ENCODE data around the gene SLC35C1.

Gene SLC35C1

DNA sequence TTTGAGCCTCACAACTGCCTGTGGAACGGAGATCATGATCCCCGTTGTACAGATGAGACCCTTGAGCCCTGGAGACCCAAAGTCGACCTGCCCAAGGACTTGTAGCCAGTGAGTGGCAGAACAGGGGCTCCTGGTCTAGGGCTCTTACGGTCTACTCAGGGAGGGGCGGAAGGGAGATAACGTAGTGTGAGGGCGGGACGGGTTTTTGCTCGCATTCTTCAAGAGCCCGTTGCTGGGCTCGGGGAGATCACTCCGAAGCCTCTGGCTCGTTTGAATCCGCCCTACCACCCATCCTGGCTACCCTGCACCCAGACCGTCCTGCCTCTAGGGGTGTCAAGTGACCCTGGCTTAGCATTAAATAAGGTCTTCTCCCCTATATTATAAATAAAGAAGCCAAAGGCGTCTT, 43.0 kb downstream of the SLC35C1 start:
- Histone ChIP-seq H3K4me1 (ENCODE audit: insufficient read depth, low read length, poor library complexity, severe bottlenecking) (peaks cover 54% of the 10 kb centered on the region), H2AFZ (ENCODE audit: low read length) (peak overlapping the region; percentile 80; the same call in 1 of the 2 replicates), H3K9ac (ENCODE audit: low read depth, low read length, poor library complexity, severe bottlenecking) (peak overlapping the region; percentile 80), H3K9me3 (ENCODE audit: insufficient read depth, low read depth, low read length) (no peaks in the 10 kb centered on the region), H3K4me2 (ENCODE audit: low read depth, low read length, poor library complexity, severe bottlenecking) (peak overlapping the region; percentile 89), H3K9me2 (replicated peaks; ENCODE audit: low read depth, low read length) (no peaks in the 10 kb centered on the region), H3F3A (ENCODE audit: low read depth) (0 out of 2 replicates have a peak, but pooled peaks cover 2% of the 10 kb centered on the region), H3K4me3 (ENCODE audit: low read length, poor library complexity, severe bottlenecking) (peak overlapping the region; percentile 88), H3K27me3 (ENCODE audit: insufficient read depth, low read length, poor library complexity, severe bottlenecking) (no peaks in the 10 kb centered on the region), H3K79me2 (ENCODE audit: insufficient read depth, low read length) (peaks cover 48% of the 10 kb centered on the region), H4K20me1 (ENCODE audit: insufficient read depth, low read length, poor library complexity, severe bottlenecking) (peaks cover 28% of the 10 kb centered on the region), H3K36me3 (ENCODE audit: insufficient read depth, low read length) (no peaks in the 10 kb centered on the region)
- TF ChIP-seq, protein P1, sequence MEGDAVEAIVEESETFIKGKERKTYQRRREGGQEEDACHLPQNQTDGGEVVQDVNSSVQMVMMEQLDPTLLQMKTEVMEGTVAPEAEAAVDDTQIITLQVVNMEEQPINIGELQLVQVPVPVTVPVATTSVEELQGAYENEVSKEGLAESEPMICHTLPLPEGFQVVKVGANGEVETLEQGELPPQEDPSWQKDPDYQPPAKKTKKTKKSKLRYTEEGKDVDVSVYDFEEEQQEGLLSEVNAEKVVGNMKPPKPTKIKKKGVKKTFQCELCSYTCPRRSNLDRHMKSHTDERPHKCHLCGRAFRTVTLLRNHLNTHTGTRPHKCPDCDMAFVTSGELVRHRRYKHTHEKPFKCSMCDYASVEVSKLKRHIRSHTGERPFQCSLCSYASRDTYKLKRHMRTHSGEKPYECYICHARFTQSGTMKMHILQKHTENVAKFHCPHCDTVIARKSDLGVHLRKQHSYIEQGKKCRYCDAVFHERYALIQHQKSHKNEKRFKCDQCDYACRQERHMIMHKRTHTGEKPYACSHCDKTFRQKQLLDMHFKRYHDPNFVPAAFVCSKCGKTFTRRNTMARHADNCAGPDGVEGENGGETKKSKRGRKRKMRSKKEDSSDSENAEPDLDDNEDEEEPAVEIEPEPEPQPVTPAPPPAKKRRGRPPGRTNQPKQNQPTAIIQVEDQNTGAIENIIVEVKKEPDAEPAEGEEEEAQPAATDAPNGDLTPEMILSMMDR (conservative IDR thresholded peaks at IDR 0.05; ENCODE audit: low read length): peak; percentile 27
- TF ChIP-seq EZH2phosphoT487 (IDR thresholded peaks at IDR 0.05; ENCODE audit: borderline replicate concordance): no peak

DNA sequence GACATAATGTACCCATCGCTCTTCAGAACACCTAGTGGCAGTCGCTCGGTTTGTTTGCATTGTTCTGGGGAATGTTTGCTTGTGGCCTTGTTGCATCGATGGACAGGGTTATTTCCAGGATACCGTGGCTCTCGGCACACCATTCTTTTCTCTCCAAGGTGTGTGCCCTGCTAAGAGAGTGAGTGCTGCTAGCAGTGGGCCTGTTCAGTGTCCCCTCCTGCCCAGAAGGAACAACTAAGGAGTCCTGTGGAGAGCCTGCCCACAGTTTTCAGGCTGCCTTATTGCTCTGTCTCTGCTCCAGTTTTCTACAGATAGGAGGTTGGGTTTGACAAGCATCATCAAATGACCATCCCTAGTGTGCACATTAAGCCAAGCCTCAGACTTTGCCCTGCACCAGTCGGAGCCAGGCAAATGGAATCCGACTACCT, 43.7 kb downstream of the SLC35C1 start:
- peak overlapping the region; percentile 89 for H3K4me2 ChIP-seq (ENCODE audit: low read depth, low read length, poor library complexity, severe bottlenecking)
- no peaks in the 10 kb centered on the region for H3K9me3 ChIP-seq (ENCODE audit: insufficient read depth, low read depth, low read length)
- H3F3A ChIP-seq (ENCODE audit: low read depth): 0 out of 2 replicates have a peak, but pooled peaks cover 2% of the 10 kb centered on the region
- peak overlapping the region; percentile 88 for H3K4me3 ChIP-seq (ENCODE audit: low read length, poor library complexity, severe bottlenecking)
- H4K20me1 ChIP-seq (ENCODE audit: insufficient read depth, low read length, poor library complexity, severe bottlenecking): peaks cover 29% of the 10 kb centered on the region
- H3K27me3 ChIP-seq (ENCODE audit: insufficient read depth, low read length, poor library complexity, severe bottlenecking): no peaks in the 10 kb centered on the region
- no peaks in the 10 kb centered on the region for H3K9me2 ChIP-seq (replicated peaks; ENCODE audit: low read depth, low read length)
- H3K36me3 ChIP-seq (ENCODE audit: insufficient read depth, low read length): no peaks in the 10 kb centered on the region
- peak overlapping the region; percentile 80 for H3K9ac ChIP-seq (ENCODE audit: low read depth, low read length, poor library complexity, severe bottlenecking)
- peaks cover 54% of the 10 kb centered on the region for H3K79me2 ChIP-seq (ENCODE audit: insufficient read depth, low read length)
- peaks cover 48% of the 10 kb centered on the region for H3K4me1 ChIP-seq (ENCODE audit: insufficient read depth, low read length, poor library complexity, severe bottlenecking)
- TF ChIP-seq EZH2phosphoT487 (IDR thresholded peaks at IDR 0.05; ENCODE audit: borderline replicate concordance): no peak
- TF ChIP-seq, protein P1 (conservative IDR thresholded peaks at IDR 0.05; ENCODE audit: low read length): no peak
- no peak overlapping the region for H2AFZ ChIP-seq (ENCODE audit: low read length)

DNA sequence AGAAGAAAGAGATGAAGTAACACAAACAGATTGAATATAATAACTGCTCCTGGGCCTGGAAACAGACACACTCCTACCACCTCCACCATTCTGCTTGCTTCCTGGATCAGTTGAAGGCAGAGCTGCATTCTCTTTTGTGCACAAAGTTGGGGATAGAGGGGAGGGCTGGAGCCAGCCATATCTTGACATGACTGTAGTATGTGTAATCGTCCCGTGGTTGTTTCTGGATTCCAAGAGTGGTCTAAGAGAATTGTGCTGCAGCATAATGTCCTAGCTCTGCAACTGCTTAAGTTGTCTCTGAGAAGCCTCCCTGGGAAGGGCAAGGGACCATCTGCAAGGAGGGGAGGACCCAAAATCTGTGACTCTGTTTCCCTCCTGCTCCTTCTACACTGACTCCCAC, 45.5 kb downstream of the SLC35C1 start:
- Histone ChIP-seq H4K20me1 (ENCODE audit: insufficient read depth, low read length, poor library complexity, severe bottlenecking) (peaks cover 37% of the 10 kb centered on the region), H3K4me1 (ENCODE audit: insufficient read depth, low read length, poor library complexity, severe bottlenecking) (peaks cover 48% of the 10 kb centered on the region), H3K4me2 (ENCODE audit: low read depth, low read length, poor library complexity, severe bottlenecking) (peak overlapping the region; percentile 89)

More for the DNA sequence above, 45.5 kb downstream of the SLC35C1 start:
- no peaks in the 10 kb centered on the region for H3K9me3 ChIP-seq (ENCODE audit: insufficient read depth, low read depth, low read length)
- no peaks in the 10 kb centered on the region for H3K36me3 ChIP-seq (ENCODE audit: insufficient read depth, low read length)
- no peaks in the 10 kb centered on the region for H3K27me3 ChIP-seq (ENCODE audit: insufficient read depth, low read length, poor library complexity, severe bottlenecking)
- H2AFZ ChIP-seq (ENCODE audit: low read length): no peak overlapping the region
- peak overlapping the region; percentile 49 for H3K9ac ChIP-seq (ENCODE audit: low read depth, low read length, poor library complexity, severe bottlenecking)
- 0 out of 2 replicates have a peak, but pooled peaks cover 2% of the 10 kb centered on the region for H3F3A ChIP-seq (ENCODE audit: low read depth)
- no peaks in the 10 kb centered on the region for H3K9me2 ChIP-seq (replicated peaks; ENCODE audit: low read depth, low read length)
- TF ChIP-seq, protein P1 (conservative IDR thresholded peaks at IDR 0.05; ENCODE audit: low read length): no peak
- no peak for TF ChIP-seq EZH2phosphoT487 (IDR thresholded peaks at IDR 0.05; ENCODE audit: borderline replicate concordance)
- peaks cover 62% of the 10 kb centered on the region for H3K79me2 ChIP-seq (ENCODE audit: insufficient read depth, low read length)
- peak overlapping the region; percentile 60 for H3K4me3 ChIP-seq (ENCODE audit: low read length, poor library complexity, severe bottlenecking)

Data from Loucy (cell line).